Fibroblast of skin of back (primary cell): Measurements from ENCODE around the gene GRM3. TPM values are rescaled to one million over a fixed set of nuclear protein-coding genes. Genes with fewer than 3 reads are reported as not detected.
"Not testable (repeated sequence)": the region's sequence is repeated elsewhere in the genome, so short reads cannot be mapped to it uniquely, and the experiment has no call there.

Experiments
- DNase-seq: peaks from one replicate; pipeline ENCODE4 v3.0.0-alpha.2; 2013
- polyA plus RNA-seq, 2 experiments: library from polyadenylated mRNA; unstranded; fragments of 120-200 nt; gene quantifications; one replicate each; pipeline ENCODE4 v1.2.1, GENCODE V29; 2013; ENCODE audit not compliant: insufficient read length in 2 of 2

GRM3 gene
- polyA plus RNA-seq (2013, experiment 1 of 2; ENCODE audit: insufficient read length) = 0.04 TPM
- not detected for polyA plus RNA-seq (2013, experiment 2 of 2; ENCODE audit: insufficient read length)

- no peak for DNase-seq
Observed at GRCh38 chr7:86643561-86644281, at the start of gene GRM3. Gene GRM3, plus strand, starts transcription at chr7:86643909. Its CDS starts 121,237 bp downstream, at chr7:86765146.

GRCh38 chr7:86598311-86598710 lies 45.4 kb upstream of the GRM3 start:
- DNase-seq = no peak

- no peak for DNase-seq
Observed at GRCh38 chr7:86598721-86599120, 45.0 kb upstream of the GRM3 start.

- DNase-seq = no peak
Observed at GRCh38 chr7:86600506-86601290, 43.0 kb upstream of the GRM3 start.

GRCh38 chr7:86615711-86616110 lies 28.0 kb upstream of the GRM3 start:
- DNase-seq = not testable (repeated sequence)

GRCh38 chr7:86644282-86645224 lies 844 bp downstream of the GRM3 start:
- no peak for DNase-seq

- no peak for DNase-seq
Observed at GRCh38 chr7:86645225-86645608, 1.5 kb downstream of the GRM3 start.

GRCh38 chr7:86645676-86646276 lies 2.1 kb downstream of the GRM3 start:
- no peak for DNase-seq

GRCh38 chr7:86647385-86648094 lies 3.8 kb downstream of the GRM3 start:
- DNase-seq = no peak

- no peak for DNase-seq
Observed at GRCh38 chr7:86648169-86648568, 4.5 kb downstream of the GRM3 start.

GRCh38 chr7:86653919-86654659 lies 10.4 kb downstream of the GRM3 start:
- peak; percentile 16 for DNase-seq

- DNase-seq = no peak
Observed at GRCh38 chr7:86657948-86658347, 14.2 kb downstream of the GRM3 start.

GRCh38 chr7:86660950-86661462 lies 17.3 kb downstream of the GRM3 start:
- no peak for DNase-seq

- no peak for DNase-seq
Observed at GRCh38 chr7:86664486-86664885, 20.8 kb downstream of the GRM3 start.

- no peak for DNase-seq
Observed at GRCh38 chr7:86664991-86665390, 21.3 kb downstream of the GRM3 start.

- no peak for DNase-seq
Observed at GRCh38 chr7:86665669-86666068, 22.0 kb downstream of the GRM3 start.

- no peak for DNase-seq
Observed at GRCh38 chr7:86667732-86668131, 24.0 kb downstream of the GRM3 start.

GRCh38 chr7:86668315-86668714 lies 24.6 kb downstream of the GRM3 start:
- DNase-seq = no peak

GRCh38 chr7:86687831-86688230 lies 44.1 kb downstream of the GRM3 start:
- DNase-seq = no peak

GRCh38 chr7:86689363-86689762 lies 45.7 kb downstream of the GRM3 start:
- no peak for DNase-seq

- DNase-seq = no peak
Observed at GRCh38 chr7:86692755-86693154, 49.0 kb downstream of the GRM3 start.
